Peyer's patch (tissue), 4 donors: ENCODE data around the gene RASGRP4.

ENCODE experiments used
- CTCF ChIP-seq, 6 experiments: fragments of 450-650 bp in 4 of 6; fragments of 200-600 bp in 2 of 6; sonication (generic) in 1 of 6; IDR thresholded peaks; one replicate each; pipeline ENCODE4 v1.5.1; 2017 to 2019; ENCODE audit warnings: antibody characterized with exemption in 6 of 6, mild to moderate bottlenecking in 3 of 6, moderate library complexity in 1 of 6
- POLR2A ChIP-seq, 2 donors: fragments of 450-650 bp; IDR thresholded peaks; one replicate each; pipeline ENCODE4 v1.5.1; 2017; ENCODE audit warnings: antibody characterized with exemption in 2 of 2, mild to moderate bottlenecking in 2 of 2, moderate library complexity in 2 of 2

- TF ChIP-seq POLR2A (IDR thresholded peaks at IDR 0.05) (no peak), CTCF (IDR thresholded peaks at IDR 0.05) (no peak)
Observed at GRCh38 chr19:38451036-38451435, 25.0 kb upstream of the RASGRP4 start.
